Smooth muscle cell (in vitro differentiated cells): ENCODE data around the gene ZCCHC17. TPM values are rescaled to one million over a fixed set of nuclear protein-coding genes. Genes with fewer than 3 reads are reported as not detected.

Experiments
- DNase-seq: peaks from one replicate; lab custom pipeline; 2025; ENCODE audit not compliant: unreplicated experiment; lab: John Stamatoyannopoulos, UW
- H2AFZ ChIP-seq: fragments of 200-600 bp; sonication (generic); 2 replicates; pipeline ENCODE4 v1.6.0; 2016; ENCODE audit warnings: antibody characterized with exemption, low read depth, mild to moderate bottlenecking
- H3F3A ChIP-seq: fragments of 200-600 bp; sonication (generic); 2 replicates; pipeline ENCODE4 v1.6.0; 2017; ENCODE audit warnings: antibody characterized with exemption, low read depth
- H3K27ac ChIP-seq: fragments of 200-600 bp; sonication (generic); 2 replicates; pipeline ENCODE4 v1.5.1; 2016; ENCODE audit warnings: low read depth, mild to moderate bottlenecking
- H3K27me3 ChIP-seq: fragments of 200-600 bp; sonication (generic); 2 replicates; pipeline ENCODE4 v1.6.1; 2016; ENCODE audit warnings: low read depth, mild to moderate bottlenecking
- H3K36me3 ChIP-seq: fragments of 200-600 bp; sonication (generic); 2 replicates; pipeline ENCODE4 v1.5.1; 2016; ENCODE audit warnings: low read depth
- H3K4me1 ChIP-seq: fragments of 200-600 bp; sonication (generic); 2 replicates; pipeline ENCODE4 v1.5.1; 2016; ENCODE audit warnings: low read depth
- H3K4me2 ChIP-seq: fragments of 200-600 bp; sonication (generic); 2 replicates; pipeline ENCODE4 v1.6.0; 2016; ENCODE audit warnings: mild to moderate bottlenecking
- H3K4me3 ChIP-seq: fragments of 200-600 bp; sonication (generic); 2 replicates; pipeline ENCODE4 v1.5.1; 2016; ENCODE audit warnings: mild to moderate bottlenecking
- H3K79me2 ChIP-seq: fragments of 200-600 bp; sonication (generic); 2 replicates; pipeline ENCODE4 v1.6.0; 2016; ENCODE audit warnings: low read depth, mild to moderate bottlenecking
- H3K9ac ChIP-seq: fragments of 200-600 bp; sonication (generic); 2 replicates; pipeline ENCODE4 v1.6.0; 2016; ENCODE audit warnings: low read depth
- H3K9me3 ChIP-seq: fragments of 200-600 bp; sonication (generic); replicated peaks from 2 replicates; pipeline ENCODE4 v1.5.1; 2016; ENCODE audit warnings: low read depth
- H4K20me1 ChIP-seq: fragments of 200-600 bp; sonication (generic); 2 replicates; pipeline ENCODE4 v1.6.0; 2016; ENCODE audit warnings: low read depth
- WGBS: methylation state at CpG from one replicate; pipeline ENCODE4 v1.1.7; 2016; ENCODE audit warnings: low lambda C conversion rate; 5-methylcytosine and 5-hydroxymethylcytosine counted together
- polyA plus RNA-seq: library from polyadenylated mRNA; unstranded; fragments of >200 nt; fragmentation: Nextera tagmentation; extraction: Ambion mirVana; gene quantifications from 2 replicates; pipeline ENCODE4 v1.2.1, GENCODE V29; 2016
- total RNA-seq: library from RNA; depleted of rRNA; stranded (reverse); fragments of >200 nt; gene quantifications from 2 replicates; pipeline ENCODE4 v1.2.3, GENCODE V29; 2014
- TF ChIP-seq, protein P1 (sequence below): fragments of 200-600 bp; sonication (generic); IDR thresholded peaks from 2 replicates; pipeline ENCODE4 v1.5.1; 2017; ENCODE audit warnings: borderline replicate concordance, mild to moderate bottlenecking, antibody characterized with exemption; ENCODE audit not compliant: insufficient read depth, poor library complexity, severe bottlenecking

The ZCCHC17 gene
- total and polyA plus RNA-seq, 2 experiments from 2014 or later: 34.2 to 47.3 TPM

DNA sequence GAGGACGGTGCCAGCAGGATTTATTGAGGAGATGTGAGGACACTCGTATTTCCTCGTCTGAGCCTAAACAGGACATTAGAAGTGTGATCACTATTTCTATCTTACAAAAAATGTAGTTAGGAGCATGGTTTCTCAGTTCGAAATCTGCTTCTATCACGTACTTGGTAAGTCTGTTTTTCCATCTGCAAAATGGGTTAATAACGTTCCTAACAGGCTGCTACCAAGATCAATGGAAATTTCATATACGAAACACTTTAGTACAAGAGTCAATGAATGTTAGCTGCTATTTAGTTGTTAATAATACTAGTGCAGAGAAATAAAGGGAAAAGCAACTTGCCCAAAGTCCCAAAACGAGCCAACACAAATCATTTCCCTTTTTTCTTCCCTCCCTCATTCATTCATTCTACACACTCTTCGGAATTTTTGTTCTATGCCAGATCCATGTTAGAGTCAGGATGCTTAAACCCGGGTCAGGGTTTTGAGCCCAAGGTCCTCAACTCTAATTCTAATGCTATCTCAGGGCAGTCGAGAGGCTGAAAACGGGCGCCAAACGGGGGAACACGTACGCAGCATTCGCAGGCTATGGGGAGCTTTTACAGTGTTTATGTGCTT lies 852 bp upstream of the ZCCHC17 start:
- Histone ChIP-seq H4K20me1 (peaks cover 27% of the 10 kb centered on the region), H3K4me3 (peak overlapping the region; percentile 63), H3K36me3 (peaks cover 6% of the 10 kb centered on the region), H2AFZ (peak overlapping the region; percentile 85), H3K27me3 (no peaks in the 10 kb centered on the region), H3K79me2 (peaks cover 55% of the 10 kb centered on the region), H3K4me2 (peak overlapping the region; percentile 83), H3K27ac (peak overlapping the region; percentile 75), H3K9ac (peak overlapping the region; percentile 79), H3K4me1 (peaks cover 14% of the 10 kb centered on the region), H3K9me3 (no peaks in the 10 kb centered on the region), H3F3A (no peaks in the 10 kb centered on the region)
- no peak for DNase-seq
- 24% methylated on average over 17 of the region's 17 CpGs for WGBS
- TF ChIP-seq, protein P1, sequence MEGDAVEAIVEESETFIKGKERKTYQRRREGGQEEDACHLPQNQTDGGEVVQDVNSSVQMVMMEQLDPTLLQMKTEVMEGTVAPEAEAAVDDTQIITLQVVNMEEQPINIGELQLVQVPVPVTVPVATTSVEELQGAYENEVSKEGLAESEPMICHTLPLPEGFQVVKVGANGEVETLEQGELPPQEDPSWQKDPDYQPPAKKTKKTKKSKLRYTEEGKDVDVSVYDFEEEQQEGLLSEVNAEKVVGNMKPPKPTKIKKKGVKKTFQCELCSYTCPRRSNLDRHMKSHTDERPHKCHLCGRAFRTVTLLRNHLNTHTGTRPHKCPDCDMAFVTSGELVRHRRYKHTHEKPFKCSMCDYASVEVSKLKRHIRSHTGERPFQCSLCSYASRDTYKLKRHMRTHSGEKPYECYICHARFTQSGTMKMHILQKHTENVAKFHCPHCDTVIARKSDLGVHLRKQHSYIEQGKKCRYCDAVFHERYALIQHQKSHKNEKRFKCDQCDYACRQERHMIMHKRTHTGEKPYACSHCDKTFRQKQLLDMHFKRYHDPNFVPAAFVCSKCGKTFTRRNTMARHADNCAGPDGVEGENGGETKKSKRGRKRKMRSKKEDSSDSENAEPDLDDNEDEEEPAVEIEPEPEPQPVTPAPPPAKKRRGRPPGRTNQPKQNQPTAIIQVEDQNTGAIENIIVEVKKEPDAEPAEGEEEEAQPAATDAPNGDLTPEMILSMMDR: no peak

DNA sequence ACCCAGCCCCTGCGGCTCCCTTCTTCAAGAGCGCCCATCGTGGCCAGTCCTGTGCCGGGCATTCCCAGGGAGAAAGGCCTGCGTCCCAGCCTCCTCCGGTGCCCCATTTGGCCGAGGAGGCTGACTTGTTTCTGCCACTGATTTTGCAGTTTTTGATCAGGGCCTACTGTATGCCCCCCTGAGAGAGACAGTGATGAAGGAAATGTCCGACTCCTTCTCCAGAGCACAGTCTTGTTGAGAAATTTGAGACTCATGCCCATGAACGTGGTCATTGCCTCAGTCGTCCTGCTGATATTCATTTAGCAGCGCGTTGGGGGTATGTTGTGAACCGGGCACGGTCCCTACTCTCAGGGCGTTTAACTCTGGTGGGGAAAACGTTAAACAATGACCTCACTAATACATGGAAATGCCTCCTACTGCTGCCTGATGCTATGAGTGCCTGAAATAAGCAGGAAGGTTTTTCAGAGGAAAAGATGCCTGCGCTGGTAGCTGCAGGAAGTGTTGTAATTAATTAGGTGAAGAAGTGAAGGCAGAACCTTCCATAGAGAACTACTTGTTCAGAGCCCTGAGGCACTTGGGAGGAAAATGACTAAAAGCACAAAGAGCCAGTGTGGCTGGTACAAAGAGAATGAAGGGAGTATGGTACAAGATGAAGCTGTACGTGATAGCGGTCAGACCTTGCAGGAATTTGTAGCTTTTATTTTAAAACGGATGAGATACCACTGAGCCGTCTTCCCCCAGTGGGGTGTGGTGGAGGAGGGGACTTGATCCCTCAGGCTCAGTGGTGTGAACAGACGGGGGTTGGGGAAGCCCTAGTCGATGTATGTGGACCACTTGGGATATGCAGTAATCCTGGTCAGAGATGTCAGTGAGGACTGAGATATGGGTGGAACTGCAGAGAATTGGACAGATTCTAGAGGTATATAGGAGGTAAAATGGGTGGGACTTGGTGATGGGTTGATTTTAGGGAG lies 730 bp downstream of the ZCCHC17 start:
- H3K27ac ChIP-seq: peak overlapping the region; percentile 92
- peak; percentile 15 for DNase-seq
- H3K4me3 ChIP-seq: peak overlapping the region; percentile 63
- WGBS: 7% methylated on average over 23 of the region's 23 CpGs
- TF ChIP-seq, protein P1: no peak
- H2AFZ ChIP-seq: peak overlapping the region; percentile 36
- H3K4me2 ChIP-seq: peak overlapping the region; percentile 89
- H3K79me2 ChIP-seq: peaks cover 65% of the 10 kb centered on the region
- peak overlapping the region; percentile 92 for H3K9ac ChIP-seq
- H3K9me3 ChIP-seq: no peaks in the 10 kb centered on the region
- H4K20me1 ChIP-seq: peaks cover 43% of the 10 kb centered on the region
- no peaks in the 10 kb centered on the region for H3F3A ChIP-seq
- H3K36me3 ChIP-seq: peaks cover 3% of the 10 kb centered on the region
- peaks cover 14% of the 10 kb centered on the region for H3K4me1 ChIP-seq
- H3K27me3 ChIP-seq: no peaks in the 10 kb centered on the region

DNA sequence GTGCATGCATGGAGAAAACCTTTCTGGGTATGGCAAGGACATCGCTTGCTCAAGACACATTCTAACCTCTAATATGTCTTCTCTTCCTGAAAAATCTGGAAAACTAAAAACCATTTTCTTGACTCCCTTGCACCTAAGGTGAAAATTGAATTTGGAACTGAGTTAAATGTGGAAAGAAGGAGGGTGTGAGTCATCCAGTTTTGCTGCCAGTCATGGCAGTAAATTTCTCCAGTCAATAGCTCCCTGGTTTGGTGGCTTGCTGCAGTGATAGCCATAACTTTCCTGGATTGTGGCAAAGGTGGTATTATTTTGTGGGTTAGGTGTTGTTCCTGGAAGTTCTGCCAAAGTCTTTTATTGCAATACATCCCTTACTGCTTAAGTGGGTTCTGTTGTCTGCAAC lies 2.5 kb downstream of the ZCCHC17 start:
- H3K36me3 ChIP-seq: no peaks in the 10 kb centered on the region
- peaks cover 48% of the 10 kb centered on the region for H4K20me1 ChIP-seq
- no peak overlapping the region for H3K9ac ChIP-seq
- WGBS: 96% methylated on average over 1 of the region's 1 CpG
- no peak overlapping the region for H2AFZ ChIP-seq
- no peaks in the 10 kb centered on the region for H3F3A ChIP-seq
- H3K4me1 ChIP-seq: peaks cover 14% of the 10 kb centered on the region
- no peaks in the 10 kb centered on the region for H3K27me3 ChIP-seq
- no peak overlapping the region for H3K4me3 ChIP-seq
- no peak overlapping the region for H3K27ac ChIP-seq
- no peak for DNase-seq
- TF ChIP-seq, protein P1: no peak
- H3K79me2 ChIP-seq: peaks cover 74% of the 10 kb centered on the region
- H3K9me3 ChIP-seq: no peaks in the 10 kb centered on the region
- H3K4me2 ChIP-seq: no peak overlapping the region
